ENCODE measurements around the gene ASMTL.

ASMTL gene

GRCh38 chrX:1480082-1480785 is 27.5 kb upstream of the ASMTL start:
- H3K27ac ChIP-seq (ENCODE audit: poor library complexity, severe bottlenecking) = no peak overlapping the region
- TF ChIP-seq CTCF (IDR thresholded peaks at IDR 0.05; ENCODE audit: poor library complexity, severe bottlenecking) = no peak
- H3K27me3 ChIP-seq (ENCODE audit: insufficient read depth, poor library complexity, severe bottlenecking) = no peaks in the 10 kb centered on the region
- no peak overlapping the region for H3K4me3 ChIP-seq (ENCODE audit: severe bottlenecking)
- ATAC-seq (ENCODE audit: low read depth) (no peak), DNase-seq (ENCODE audit: low spot score) (no peak)
- no peaks in the 10 kb centered on the region for H3K4me1 ChIP-seq (ENCODE audit: insufficient read depth, poor library complexity, severe bottlenecking)
- H3K9me3 ChIP-seq (ENCODE audit: severe bottlenecking) = peaks cover 4% of the 10 kb centered on the region
- no peaks in the 10 kb centered on the region for H3K36me3 ChIP-seq (ENCODE audit: low read depth)

GRCh38 chrX:1477801-1478458 is 25.2 kb upstream of the ASMTL start:
- no peak for TF ChIP-seq CTCF (IDR thresholded peaks at IDR 0.05; ENCODE audit: poor library complexity, severe bottlenecking)
- H3K27me3 ChIP-seq (ENCODE audit: insufficient read depth, poor library complexity, severe bottlenecking) = no peaks in the 10 kb centered on the region
- ATAC-seq (ENCODE audit: low read depth) (peak; percentile 29; the same call in 1 of the 3 replicates), DNase-seq (ENCODE audit: low spot score) (peak; percentile 38)
- peaks cover 4% of the 10 kb centered on the region for H3K9me3 ChIP-seq (ENCODE audit: severe bottlenecking)
- H3K4me1 ChIP-seq (ENCODE audit: insufficient read depth, poor library complexity, severe bottlenecking) = no peaks in the 10 kb centered on the region
- no peak overlapping the region for H3K27ac ChIP-seq (ENCODE audit: poor library complexity, severe bottlenecking)
- no peaks in the 10 kb centered on the region for H3K36me3 ChIP-seq (ENCODE audit: low read depth)
- no peak overlapping the region for H3K4me3 ChIP-seq (ENCODE audit: severe bottlenecking)

DNA sequence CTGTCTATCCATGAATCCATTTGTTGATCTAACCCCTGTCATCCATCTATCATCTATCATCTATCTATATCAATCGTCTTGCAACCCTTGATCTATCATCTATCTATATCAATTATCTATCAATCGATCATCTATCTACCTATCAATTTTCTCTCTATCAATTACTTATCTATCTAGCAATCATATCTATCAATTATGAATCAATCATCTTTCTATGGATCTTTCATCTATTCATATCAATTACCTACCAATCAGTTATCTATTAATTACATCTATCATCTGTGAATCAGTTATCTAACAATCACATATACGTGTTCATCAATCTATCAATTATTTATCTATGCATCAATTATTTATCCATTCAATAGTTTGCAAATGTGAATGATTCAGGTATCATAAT is 24.5 kb upstream of the ASMTL start:
- no peak overlapping the region for H3K4me3 ChIP-seq (ENCODE audit: severe bottlenecking)
- ATAC-seq (ENCODE audit: low read depth) (no peak), DNase-seq (ENCODE audit: low spot score) (no peak)
- H3K27ac ChIP-seq (ENCODE audit: poor library complexity, severe bottlenecking) = no peak overlapping the region
- H3K27me3 ChIP-seq (ENCODE audit: insufficient read depth, poor library complexity, severe bottlenecking) = no peaks in the 10 kb centered on the region
- H3K9me3 ChIP-seq (ENCODE audit: severe bottlenecking) = peaks cover 4% of the 10 kb centered on the region
- no peaks in the 10 kb centered on the region for H3K36me3 ChIP-seq (ENCODE audit: low read depth)
- no peaks in the 10 kb centered on the region for H3K4me1 ChIP-seq (ENCODE audit: insufficient read depth, poor library complexity, severe bottlenecking)
- TF ChIP-seq CTCF (IDR thresholded peaks at IDR 0.05; ENCODE audit: poor library complexity, severe bottlenecking) = no peak

GRCh38 chrX:1476682-1477081 is 24.0 kb upstream of the ASMTL start:
- DNase-seq (ENCODE audit: low spot score) (peak; percentile 9), ATAC-seq (ENCODE audit: low read depth) (no peak)
- TF ChIP-seq CTCF (IDR thresholded peaks at IDR 0.05; ENCODE audit: poor library complexity, severe bottlenecking) = no peak
- Histone ChIP-seq H3K27me3 (ENCODE audit: insufficient read depth, poor library complexity, severe bottlenecking) (no peaks in the 10 kb centered on the region), H3K4me1 (ENCODE audit: insufficient read depth, poor library complexity, severe bottlenecking) (no peaks in the 10 kb centered on the region), H3K9me3 (ENCODE audit: severe bottlenecking) (peaks cover 4% of the 10 kb centered on the region), H3K36me3 (ENCODE audit: low read depth) (no peaks in the 10 kb centered on the region), H3K27ac (ENCODE audit: poor library complexity, severe bottlenecking) (no peak overlapping the region), H3K4me3 (ENCODE audit: severe bottlenecking) (no peak overlapping the region)

DNA sequence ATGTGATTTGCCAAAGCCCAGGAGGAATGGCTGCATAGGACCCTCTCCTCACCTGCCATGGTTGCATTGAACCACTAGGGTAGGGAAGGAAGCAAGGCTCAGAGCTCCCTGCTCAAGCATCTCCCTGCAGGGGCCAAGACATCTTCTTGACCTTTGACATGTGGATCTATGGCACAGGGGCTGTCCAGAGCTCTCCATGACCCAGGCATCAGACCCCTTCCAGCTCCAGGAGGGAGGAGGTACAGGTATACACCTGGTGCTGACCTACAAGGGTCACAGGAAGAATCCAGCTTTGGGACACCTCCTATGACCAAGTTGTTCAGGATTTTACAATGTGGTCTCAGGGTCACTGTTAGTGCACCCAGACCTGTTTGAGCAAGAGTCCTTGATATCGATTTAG is 23.2 kb upstream of the ASMTL start:
- H3K4me1 ChIP-seq (ENCODE audit: insufficient read depth, poor library complexity, severe bottlenecking) = no peaks in the 10 kb centered on the region
- DNase-seq (ENCODE audit: low spot score) = no peak
- H3K27me3 ChIP-seq (ENCODE audit: insufficient read depth, poor library complexity, severe bottlenecking) = no peaks in the 10 kb centered on the region
- H3K4me3 ChIP-seq (ENCODE audit: severe bottlenecking) = no peak overlapping the region
- no peaks in the 10 kb centered on the region for H3K36me3 ChIP-seq (ENCODE audit: low read depth)
- H3K9me3 ChIP-seq (ENCODE audit: severe bottlenecking) = peaks cover 4% of the 10 kb centered on the region
- no peak for ATAC-seq (ENCODE audit: low read depth)
- TF ChIP-seq CTCF (IDR thresholded peaks at IDR 0.05; ENCODE audit: poor library complexity, severe bottlenecking) = no peak
- no peak overlapping the region for H3K27ac ChIP-seq (ENCODE audit: poor library complexity, severe bottlenecking)
